HepG2 (cell line): ENCODE data around the gene CASS4. TPM values are rescaled to one million over a fixed set of nuclear protein-coding genes. Genes with fewer than 3 reads are reported as not detected.
A peak's percentile ranks its signal among the peaks of the same experiment; 100 is the strongest.

Experiments
- ATF7-NPFF ChIP-seq: sonication (generic); formaldehyde crosslinking; IDR thresholded peaks from 2 replicates; pipeline ENCODE4 v1.8.1; 2023; ENCODE audit warnings: mild to moderate bottlenecking, low read depth, missing genetic modification reagents, moderate library complexity
- CAMTA2 ChIP-seq: sonication (generic); formaldehyde crosslinking; IDR thresholded peaks from 2 replicates; pipeline ENCODE4 v1.4.0; 2020; ENCODE audit warnings: mild to moderate bottlenecking, missing genetic modification reagents, borderline replicate concordance
- CBX1 ChIP-seq: IDR thresholded peaks from one replicate; pipeline ENCODE4 v1.6.1; 2016; ENCODE audit warnings: antibody characterized with exemption, low read depth
- CEBPG ChIP-seq: IDR thresholded peaks from 2 replicates; pipeline ENCODE4 v1.6.1; 2016
- EHMT2 ChIP-seq: fragments of 200-600 bp; sonication (generic); IDR thresholded peaks from 2 replicates; pipeline ENCODE4 v1.7.0; 2017; ENCODE audit warnings: antibody characterized with exemption, low read depth, low read length, borderline replicate concordance
- EP300 ChIP-seq, 3 experiments: sonication (generic) in 1 of 3; formaldehyde crosslinking in 1 of 3; IDR thresholded peaks; 2 replicates each; pipeline versions ENCODE4 v1.5.1 to v1.6.1; 2011 to 2020; ENCODE audit warnings: low read depth in 2 of 3, low read length in 2 of 3, borderline replicate concordance in 1 of 3, improper control_type of control experiment in 1 of 3, mild to moderate bottlenecking in 1 of 3, missing genetic modification reagents in 1 of 3, moderate library complexity in 1 of 3
- FOXK2 ChIP-seq: fragments of 450-650 bp; IDR thresholded peaks from 2 replicates; pipeline ENCODE4 v1.6.1; 2016
- GATAD2A ChIP-seq: IDR thresholded peaks from 2 replicates; pipeline ENCODE4 v1.6.1; 2016
- KMT2B ChIP-seq: IDR thresholded peaks from 2 replicates; pipeline ENCODE4 v1.6.1; 2016; ENCODE audit warnings: missing genetic modification reagents, missing compliant biosample characterization
- MAFF ChIP-seq: IDR thresholded peaks from 2 replicates; pipeline ENCODE4 v1.6.1; 2011; ENCODE audit warnings: low read depth, low read length, improper control_type of control experiment
- MED1 ChIP-seq: sonication (generic); formaldehyde crosslinking; IDR thresholded peaks from 2 replicates; pipeline ENCODE4 v1.4.0; 2020; ENCODE audit warnings: missing genetic modification reagents
- MNT ChIP-seq: fragments of 450-650 bp; IDR thresholded peaks from 2 replicates; pipeline ENCODE4 v1.6.1; 2016
- NFE2L2 ChIP-seq: fragments of 150-350 bp; IDR thresholded peaks from 2 replicates; pipeline ENCODE4 v1.6.1; 2014; ENCODE audit warnings: low read length
- NPAS2 ChIP-seq: sonication (generic); formaldehyde crosslinking; IDR thresholded peaks from 2 replicates; pipeline ENCODE4 v1.8.0; 2022; ENCODE audit warnings: mild to moderate bottlenecking, missing genetic modification reagents, borderline replicate concordance
- PCBP2 ChIP-seq: fragments of 200-400 bp; formaldehyde crosslinking; optimal IDR thresholded peaks from 2 replicates; pipeline ENCODE3; 2018; ENCODE audit warnings: low read length, low read depth; ENCODE audit not compliant: poor library complexity, severe bottlenecking
- RFXANK ChIP-seq: IDR thresholded peaks from 2 replicates; pipeline ENCODE4 v1.6.1; 2016
- RORA ChIP-seq: sonication (generic); formaldehyde crosslinking; IDR thresholded peaks from 2 replicates; pipeline ENCODE4 v1.5.0; 2020; ENCODE audit warnings: mild to moderate bottlenecking, missing genetic modification reagents, moderate library complexity
- TAF15 ChIP-seq: fragments of 200-400 bp; formaldehyde crosslinking; IDR thresholded peaks from one replicate; pipeline ENCODE4 v1.6.1; 2018; ENCODE audit warnings: mild to moderate bottlenecking, low read depth, low read length; ENCODE audit not compliant: poor library complexity, severe bottlenecking
- TCF7 ChIP-seq: sonication (generic); IDR thresholded peaks from 2 replicates; pipeline ENCODE4 v1.6.1; 2016; ENCODE audit warnings: antibody characterized with exemption, low read depth
- YEATS2 ChIP-seq: sonication (generic); formaldehyde crosslinking; IDR thresholded peaks from 2 replicates; pipeline ENCODE4 v1.4.0; 2020; ENCODE audit warnings: missing genetic modification reagents, borderline replicate concordance
- ZBTB21 ChIP-seq: sonication (generic); formaldehyde crosslinking; IDR thresholded peaks from 2 replicates; pipeline ENCODE4 v1.4.0; 2020; ENCODE audit warnings: missing genetic modification reagents
- ZNF160 ChIP-seq: sonication (generic); formaldehyde crosslinking; IDR thresholded peaks from 2 replicates; pipeline ENCODE4 v1.8.0; 2022; ENCODE audit warnings: mild to moderate bottlenecking, inconsistent platforms, missing genetic modification reagents
- ZNF282 ChIP-seq: fragments of 450-650 bp; IDR thresholded peaks from 2 replicates; pipeline ENCODE4 v1.6.1; 2018; ENCODE audit not compliant: partially characterized antibody
- ZNF44 ChIP-seq: sonication (generic); formaldehyde crosslinking; IDR thresholded peaks from 2 replicates; pipeline ENCODE4 v1.5.1; 2020; ENCODE audit warnings: mild to moderate bottlenecking, missing genetic modification reagents
- ZNF547 ChIP-seq: sonication (generic); formaldehyde crosslinking; IDR thresholded peaks from 2 replicates; pipeline ENCODE4 v1.5.1; 2020; ENCODE audit warnings: mild to moderate bottlenecking, missing genetic modification reagents
- ZNF614 ChIP-seq: IDR thresholded peaks from 2 replicates; pipeline ENCODE4 v1.6.1; 2018; ENCODE audit warnings: missing biosample characterization, missing genetic modification reagents, inconsistent platforms, borderline replicate concordance
- ZNF839 ChIP-seq: sonication (generic); formaldehyde crosslinking; IDR thresholded peaks from 2 replicates; pipeline ENCODE4 v1.4.0; 2020; ENCODE audit warnings: missing genetic modification reagents, mild to moderate bottlenecking, borderline replicate concordance
- polyA plus RNA-seq, 8 experiments: library from polyadenylated mRNA; depleted of rRNA in 3 of 8; stranded (reverse) in 7 of 8; unstranded in 1 of 8; fragments of >200 nt; fragmentation: Illumina TruSeq in 4 of 8; extraction: Trizol in 4 of 8; gene quantifications; 2 replicates each; pipeline versions ENCODE4 v1.2.1 to v1.2.3, GENCODE V29; 2011 to 2016; ENCODE audit warnings: low read depth in 4 of 8, missing spikeins in 1 of 8, mixed read lengths in 1 of 8; ENCODE audit not compliant: insufficient read depth in 1 of 8
- total RNA-seq, 5 experiments: library from RNA; depleted of rRNA; stranded (reverse); fragments of >200 nt; fragmentation: Illumina TruSeq; extraction: Trizol; gene quantifications; 2 replicates each; pipeline ENCODE4 v1.2.3, GENCODE V29; 2016; ENCODE audit warnings: low read depth in 1 of 5
- TF ChIP-seq, protein P1 (sequence below): IDR thresholded peaks from 2 replicates; pipeline ENCODE4 v1.6.1; 2016; ENCODE audit warnings: missing compliant biosample characterization, missing genetic modification reagents, borderline replicate concordance
- TF ChIP-seq, protein P2 (sequence below): sonication (generic); formaldehyde crosslinking; IDR thresholded peaks from 2 replicates; pipeline ENCODE4 v1.4.0; 2020; ENCODE audit warnings: low read depth, mild to moderate bottlenecking, missing genetic modification reagents
- TF ChIP-seq, protein P3 (sequence below): sonication (generic); formaldehyde crosslinking; IDR thresholded peaks from 2 replicates; pipeline ENCODE4 v1.5.0; 2020; ENCODE audit warnings: missing genetic modification reagents

The CASS4 gene
- total and polyA plus RNA-seq, 2 of the 13 experiments (the other 11 are each of a cell fraction or from before 2014, with no cell fraction given): 0.17 to 0.49 TPM

DNA sequence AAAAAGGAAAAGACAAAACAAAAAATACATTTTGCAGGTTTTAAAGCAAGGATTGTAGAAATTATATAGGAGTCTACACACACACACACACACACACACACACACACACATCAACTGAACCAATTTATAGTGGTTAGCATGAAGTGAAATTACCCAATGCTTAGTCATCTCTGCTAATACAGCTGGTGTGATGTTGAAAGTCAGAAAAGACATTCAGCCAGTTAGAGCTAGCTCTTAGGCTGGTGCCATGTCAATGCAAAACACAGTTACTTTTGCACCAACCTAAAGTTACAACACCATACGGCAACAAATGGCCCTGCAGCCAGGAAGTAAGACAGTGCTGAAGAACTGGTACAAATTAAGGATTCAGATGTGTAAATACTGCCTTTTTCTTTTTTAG, 38.1 kb upstream of the CASS4 start (continued):
- TF ChIP-seq ZNF547 (CRISPR knock-in tag): no peak
- TF ChIP-seq CAMTA2 (CRISPR knock-in tag): no peak
- no peak for TF ChIP-seq TAF15
- TF ChIP-seq, protein P1, sequence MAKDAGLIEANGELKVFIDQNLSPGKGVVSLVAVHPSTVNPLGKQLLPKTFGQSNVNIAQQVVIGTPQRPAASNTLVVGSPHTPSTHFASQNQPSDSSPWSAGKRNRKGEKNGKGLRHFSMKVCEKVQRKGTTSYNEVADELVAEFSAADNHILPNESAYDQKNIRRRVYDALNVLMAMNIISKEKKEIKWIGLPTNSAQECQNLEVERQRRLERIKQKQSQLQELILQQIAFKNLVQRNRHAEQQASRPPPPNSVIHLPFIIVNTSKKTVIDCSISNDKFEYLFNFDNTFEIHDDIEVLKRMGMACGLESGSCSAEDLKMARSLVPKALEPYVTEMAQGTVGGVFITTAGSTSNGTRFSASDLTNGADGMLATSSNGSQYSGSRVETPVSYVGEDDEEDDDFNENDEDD (CRISPR knock-in tag): no peak
- TF ChIP-seq GATAD2A (CRISPR knock-in tag): 0 out of 2 replicates have a peak, but pooled peaks have one; percentile 31
- TF ChIP-seq ZNF282: no peak
- no peak for TF ChIP-seq RFXANK (CRISPR knock-in tag)
- no peak for TF ChIP-seq ATF7-NPFF
- TF ChIP-seq PCBP2: no peak
- peak; percentile 44; the same call in 1 of the 2 replicates for TF ChIP-seq NFE2L2
- 0 out of 2 replicates have a peak, but pooled peaks have one; percentile 22 for TF ChIP-seq YEATS2 (CRISPR knock-in tag)
- no peak for TF ChIP-seq ZNF614 (CRISPR knock-in tag)
- TF ChIP-seq ZNF160 (CRISPR knock-in tag): no peak
- TF ChIP-seq ZNF44 (CRISPR knock-in tag): no peak
- no peak for TF ChIP-seq NPAS2 (CRISPR knock-in tag)
- no peak for TF ChIP-seq RORA (CRISPR knock-in tag)
- no peak for TF ChIP-seq KMT2B
- peak; percentile 54; the same call in 1 of the 2 replicates for TF ChIP-seq MAFF
- TF ChIP-seq FOXK2: no peak
- TF ChIP-seq EHMT2: no peak
- peak in 1 of 2 experiments; percentile 10; a peak in 1 of 4 replicates for TF ChIP-seq EP300 (IDR thresholded peaks at IDR 0.05; ENCODE audit: low read depth in 2 of 2, low read length in 2 of 2)
- no peak; the same call in 1 of the 2 replicates for TF ChIP-seq EP300 (CRISPR knock-in tag; IDR thresholded peaks at IDR 0.05; ENCODE audit: borderline replicate concordance)
- TF ChIP-seq, protein P2, sequence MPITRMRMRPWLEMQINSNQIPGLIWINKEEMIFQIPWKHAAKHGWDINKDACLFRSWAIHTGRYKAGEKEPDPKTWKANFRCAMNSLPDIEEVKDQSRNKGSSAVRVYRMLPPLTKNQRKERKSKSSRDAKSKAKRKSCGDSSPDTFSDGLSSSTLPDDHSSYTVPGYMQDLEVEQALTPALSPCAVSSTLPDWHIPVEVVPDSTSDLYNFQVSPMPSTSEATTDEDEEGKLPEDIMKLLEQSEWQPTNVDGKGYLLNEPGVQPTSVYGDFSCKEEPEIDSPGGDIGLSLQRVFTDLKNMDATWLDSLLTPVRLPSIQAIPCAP (CRISPR knock-in tag): no peak
- TF ChIP-seq TCF7: no peak
- no peak for TF ChIP-seq CBX1
- TF ChIP-seq, protein P3, sequence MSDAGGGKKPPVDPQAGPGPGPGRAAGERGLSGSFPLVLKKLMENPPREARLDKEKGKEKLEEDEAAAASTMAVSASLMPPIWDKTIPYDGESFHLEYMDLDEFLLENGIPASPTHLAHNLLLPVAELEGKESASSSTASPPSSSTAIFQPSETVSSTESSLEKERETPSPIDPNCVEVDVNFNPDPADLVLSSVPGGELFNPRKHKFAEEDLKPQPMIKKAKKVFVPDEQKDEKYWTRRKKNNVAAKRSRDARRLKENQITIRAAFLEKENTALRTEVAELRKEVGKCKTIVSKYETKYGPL: no peak
- no peak for TF ChIP-seq ZNF839
- TF ChIP-seq ZBTB21 (CRISPR knock-in tag): no peak
- TF ChIP-seq CEBPG: peak; percentile 30; the same call in 1 of the 2 replicates
- no peak for TF ChIP-seq MED1
- no peak for TF ChIP-seq MNT
